Upper lobe of left lung (tissue), 6 donors: ENCODE data around the gene AGR2. TPM values are rescaled to one million over a fixed set of nuclear protein-coding genes. Genes with fewer than 3 reads are reported as not detected.

Experiments used
- ATAC-seq, 2 donors: fragments of 200-7000 bp; cut with Tn5 transposase; one replicate each; pipeline ENCODE4 v1.9.1; 2022; ENCODE audit warnings: mild to moderate bottlenecking in 2 of 2, moderate library complexity in 2 of 2; ENCODE audit not compliant: low FRiP score in 2 of 2
- DNase-seq, 2 donors: peaks; one replicate each; pipeline ENCODE4 v3.0.0-alpha.2; 2019 to 2020
- H3K27ac ChIP-seq, 4 donors: fragments of 200-600 bp; sonication (generic); one replicate each; pipeline ENCODE4 v1.5.1; 2016 to 2019
- H3K27me3 ChIP-seq, 4 donors: fragments of 200-600 bp; sonication (generic); one replicate each; pipeline ENCODE4 v1.5.1; 2017 to 2019
- H3K36me3 ChIP-seq, 4 donors: fragments of 200-600 bp; sonication (generic); one replicate each; pipeline ENCODE4 v1.5.1; 2016 to 2019
- H3K4me1 ChIP-seq, 4 donors: fragments of 200-600 bp; sonication (generic); one replicate each; pipeline ENCODE4 v1.5.1; 2018 to 2019
- H3K4me3 ChIP-seq, 4 donors: fragments of 200-600 bp; sonication (generic); one replicate each; pipeline ENCODE4 v1.5.1; 2017 to 2019; ENCODE audit warnings: mild to moderate bottlenecking in 2 of 4, moderate library complexity in 1 of 4
- H3K9me3 ChIP-seq, 4 donors: fragments of 200-600 bp; sonication (generic); one replicate each; pipeline ENCODE4 v1.5.1; 2018 to 2019
- CTCF ChIP-seq, 6 experiments: fragments of 450-650 bp in 4 of 6; fragments of 200-600 bp in 2 of 6; sonication (generic) in 2 of 6; IDR thresholded peaks; one replicate each; pipeline ENCODE4 v1.5.1; 2016 to 2019; ENCODE audit warnings: antibody characterized with exemption in 6 of 6
- EP300 ChIP-seq, 4 donors: sonication (generic); formaldehyde crosslinking; IDR thresholded peaks; one replicate each; pipeline ENCODE4 v1.5.1; 2017; ENCODE audit warnings: antibody characterized with exemption in 4 of 4, control low read depth in 2 of 4
- POLR2A ChIP-seq, 4 donors: fragments of 450-650 bp; IDR thresholded peaks; one replicate each; pipeline ENCODE4 v1.5.1; 2016 to 2017; ENCODE audit warnings: antibody characterized with exemption in 4 of 4, mild to moderate bottlenecking in 2 of 4
- POLR2AphosphoS5 ChIP-seq, 2 donors: sonication (generic); formaldehyde crosslinking; IDR thresholded peaks; one replicate each; pipeline ENCODE4 v1.5.1; 2017; ENCODE audit warnings: antibody characterized with exemption in 2 of 2
- WGBS, 2 donors: methylation state at CpG; one replicate each; pipeline ENCODE4 v1.1.5; 2017 to 2018; 5-methylcytosine and 5-hydroxymethylcytosine counted together
- total RNA-seq, 6 donors: library from RNA; depleted of rRNA in 4 of 6; stranded (reverse); fragments of >200 nt in 4 of 6; gene quantifications; one replicate each; pipeline versions ENCODE4 v1.1.0 to v1.2.1, GENCODE V29; 2016 to 2021
- donor health status: DM: no; HTN: no; CAD: no; lungs with moderate emphysema.
- donor health status: DM: no; HTN: yes; CAD: no; lungs with severe emphysema.

Gene AGR2
- total RNA-seq, 6 donors from 2014 or later, result 6.3 to 126 (median 44.8) TPM

DNA sequence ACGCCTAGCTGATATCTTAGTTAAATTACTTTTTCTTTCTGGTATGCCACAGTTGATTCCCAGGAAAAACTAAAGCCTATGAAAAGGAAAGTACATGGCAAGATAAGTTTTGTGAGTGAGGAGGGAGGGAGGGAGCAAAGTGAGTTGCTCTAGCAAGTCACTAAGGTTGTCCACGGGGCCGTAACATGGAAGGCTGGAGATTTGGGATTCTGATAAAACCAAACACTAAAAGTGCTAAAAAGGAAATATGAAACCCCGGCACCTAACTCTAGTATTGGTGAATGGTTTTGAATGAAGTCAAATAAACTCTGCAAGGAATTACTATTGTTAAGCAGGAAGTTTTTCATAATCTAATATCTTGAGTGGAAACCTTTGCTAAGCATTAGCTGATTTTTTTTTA lies 1.7 kb downstream of the AGR2 start:
- Histone ChIP-seq H3K27me3 (no peaks in the 10 kb centered on the region), H3K9me3 (no peaks in the 10 kb centered on the region), H3K4me1 (no peaks in the 10 kb centered on the region), H3K4me3 (peak overlapping the region in 1 of 4 donors; percentile 21), H3K27ac (peak overlapping the region in 1 of 4 donors; percentile 20), H3K36me3 (peaks cover 0 to 2% (median 0%) of the 10 kb centered on the region in 4 donors)
- WGBS, 2 donors, result 57 to 64% methylated on average over 4 of the region's 4 CpGs
- ATAC-seq (no peak), DNase-seq (no peak)
- TF ChIP-seq EP300 (IDR thresholded peaks at IDR 0.05), result no peak
- TF ChIP-seq POLR2AphosphoS5 (IDR thresholded peaks at IDR 0.05), result no peak
- TF ChIP-seq CTCF (IDR thresholded peaks at IDR 0.05), result no peak
- no peak for TF ChIP-seq POLR2A (IDR thresholded peaks at IDR 0.05)

GRCh38 chr7:16801579-16801978 lies 3.2 kb downstream of the AGR2 start:
- DNase-seq (no peak), ATAC-seq (no peak)
- no peaks in the 10 kb centered on the region for H3K4me1 ChIP-seq
- H3K36me3 ChIP-seq, result peaks cover 0 to 2% (median 0%) of the 10 kb centered on the region in 4 donors
- WGBS, 2 donors, result 80 to 85% methylated on average over 4 of the region's 4 CpGs
- no peaks in the 10 kb centered on the region for H3K27me3 ChIP-seq
- H3K4me3 ChIP-seq, result no peak overlapping the region
- H3K9me3 ChIP-seq, result no peaks in the 10 kb centered on the region
- TF ChIP-seq POLR2AphosphoS5 (IDR thresholded peaks at IDR 0.05), result no peak
- no peak for TF ChIP-seq POLR2A (IDR thresholded peaks at IDR 0.05)
- no peak for TF ChIP-seq CTCF (IDR thresholded peaks at IDR 0.05)
- TF ChIP-seq EP300 (IDR thresholded peaks at IDR 0.05), result no peak
- peak overlapping the region in 1 of 4 donors; percentile 14 for H3K27ac ChIP-seq

DNA sequence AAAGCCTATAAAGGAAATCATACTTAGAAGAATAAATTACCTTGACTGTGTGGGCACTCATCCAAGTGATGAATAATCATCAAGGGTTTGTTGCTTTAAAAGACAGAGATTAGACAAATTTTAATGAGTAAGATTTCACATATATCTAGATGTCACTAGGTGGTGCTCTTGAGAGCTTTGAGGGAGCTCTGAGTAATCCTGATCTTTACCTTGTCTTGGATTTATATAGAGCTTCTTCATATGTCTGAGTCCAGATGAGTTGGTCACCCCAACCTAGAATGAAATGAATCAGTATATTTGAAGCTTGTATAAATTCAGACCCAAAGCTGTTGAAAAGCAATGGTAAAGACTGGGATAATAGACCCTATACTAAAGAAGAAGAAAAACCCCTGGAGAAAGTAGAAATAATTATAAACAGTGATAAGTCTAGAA lies 3.7 kb downstream of the AGR2 start:
- DNase-seq (no peak), ATAC-seq (peak in 1 of 2 donors; percentile 60)
- TF ChIP-seq POLR2AphosphoS5 (IDR thresholded peaks at IDR 0.05) (no peak), CTCF (IDR thresholded peaks at IDR 0.05) (peak in 3 of 6 experiments; percentile 25 to 32 (median 26)), EP300 (IDR thresholded peaks at IDR 0.05) (no peak), POLR2A (IDR thresholded peaks at IDR 0.05) (no peak)
- Histone ChIP-seq H3K27ac (no peak overlapping the region), H3K36me3 (peaks cover 0 to 2% (median 0%) of the 10 kb centered on the region in 4 donors), H3K9me3 (no peaks in the 10 kb centered on the region), H3K27me3 (no peaks in the 10 kb centered on the region), H3K4me3 (no peak overlapping the region), H3K4me1 (no peaks in the 10 kb centered on the region)

- H3K9me3 ChIP-seq, result no peaks in the 10 kb centered on the region
- H3K4me3 ChIP-seq, result no peak overlapping the region
- ATAC-seq, result no peak
- DNase-seq, result no peak
- peaks cover 0 to 2% (median 0%) of the 10 kb centered on the region in 4 donors for H3K36me3 ChIP-seq
- no peaks in the 10 kb centered on the region for H3K27me3 ChIP-seq
- no peaks in the 10 kb centered on the region for H3K4me1 ChIP-seq
- WGBS, 2 donors, result 34 to 40% methylated on average over 6 of the region's 6 CpGs
- no peak overlapping the region for H3K27ac ChIP-seq
- TF ChIP-seq POLR2AphosphoS5 (IDR thresholded peaks at IDR 0.05), result no peak
- TF ChIP-seq CTCF (IDR thresholded peaks at IDR 0.05), result no peak
- no peak for TF ChIP-seq EP300 (IDR thresholded peaks at IDR 0.05)
- TF ChIP-seq POLR2A (IDR thresholded peaks at IDR 0.05), result no peak
Measured at GRCh38 chr7:16795624-16796023, 9.2 kb downstream of the AGR2 start.

- no peak for DNase-seq
- WGBS, 2 donors, result 78 to 80% methylated on average over 3 of the region's 3 CpGs
- no peak for ATAC-seq
- Histone ChIP-seq H3K36me3 (peaks cover 0 to 2% (median 0%) of the 10 kb centered on the region in 4 donors), H3K9me3 (no peaks in the 10 kb centered on the region), H3K4me1 (no peaks in the 10 kb centered on the region), H3K4me3 (no peak overlapping the region), H3K27ac (no peak overlapping the region), H3K27me3 (no peaks in the 10 kb centered on the region)
- TF ChIP-seq CTCF (IDR thresholded peaks at IDR 0.05), result no peak
- no peak for TF ChIP-seq POLR2AphosphoS5 (IDR thresholded peaks at IDR 0.05)
- no peak for TF ChIP-seq POLR2A (IDR thresholded peaks at IDR 0.05)
- TF ChIP-seq EP300 (IDR thresholded peaks at IDR 0.05), result no peak
Measured at GRCh38 chr7:16794986-16795385, 9.8 kb downstream of the AGR2 start.
